COLO829 (cell line): ENCODE results near the gene RAB20.
"Not testable (repeated sequence)": the region's sequence is repeated elsewhere in the genome, so short reads cannot be mapped to it uniquely, and the experiment has no call there.

ENCODE experiments used
- DNase-seq: peaks from one replicate; pipeline ENCODE4 v3.0.0; 2012; ENCODE audit warnings: low spot score

The RAB20 gene

GRCh38 chr13:110554946-110555345 is 6.6 kb downstream of the RAB20 start:
- no peak for DNase-seq

GRCh38 chr13:110554227-110554836 is 7.2 kb downstream of the RAB20 start:
- DNase-seq, result no peak

GRCh38 chr13:110553417-110553816 is 8.1 kb downstream of the RAB20 start:
- DNase-seq, result no peak

- DNase-seq, result no peak
These were observed 8.8 kb downstream of the RAB20 start for GRCh38 chr13:110552767-110553166.

GRCh38 chr13:110551284-110551683 is 10.2 kb downstream of the RAB20 start:
- no peak for DNase-seq

GRCh38 chr13:110549795-110550160 is 11.7 kb downstream of the RAB20 start:
- DNase-seq, result no peak

GRCh38 chr13:110548891-110549794 is 12.4 kb downstream of the RAB20 start:
- no peak for DNase-seq

GRCh38 chr13:110546926-110547325 is 14.6 kb downstream of the RAB20 start:
- DNase-seq, result peak; percentile 81

- no peak for DNase-seq
These were observed 15.1 kb downstream of the RAB20 start for GRCh38 chr13:110546378-110546777.

- DNase-seq, result no peak
These were observed 19.2 kb downstream of the RAB20 start for GRCh38 chr13:110542169-110542796.

GRCh38 chr13:110541526-110541920 is 20.0 kb downstream of the RAB20 start:
- DNase-seq, result no peak

GRCh38 chr13:110540871-110541525 is 20.5 kb downstream of the RAB20 start:
- no peak for DNase-seq

GRCh38 chr13:110539894-110540293 is 21.6 kb downstream of the RAB20 start:
- no peak for DNase-seq

- DNase-seq, result no peak
These were observed 22.9 kb downstream of the RAB20 start for GRCh38 chr13:110538632-110539031.

GRCh38 chr13:110536006-110536693 is 25.4 kb downstream of the RAB20 start:
- no peak for DNase-seq

- no peak for DNase-seq
These were observed 26.0 kb downstream of the RAB20 start for GRCh38 chr13:110535526-110535925.

- no peak for DNase-seq
These were observed 27.5 kb downstream of the RAB20 start for GRCh38 chr13:110533771-110534670.

GRCh38 chr13:110532258-110532657 is 29.3 kb downstream of the RAB20 start:
- not testable (repeated sequence) for DNase-seq

GRCh38 chr13:110531671-110532083 is 29.8 kb downstream of the RAB20 start:
- DNase-seq, result no peak

- no peak for DNase-seq
These were observed 30.4 kb downstream of the RAB20 start for GRCh38 chr13:110531100-110531499.
